Brain pericyte (primary cell): ENCODE results near the gene ADAMTSL5.

ENCODE experiments used
- DNase-seq: peaks from one replicate; pipeline ENCODE4 v3.0.0-alpha.2; 2012; ENCODE audit warnings: low read depth, low spot score

The ADAMTSL5 gene

GRCh38 chr19:1467215-1467489 lies 45.7 kb downstream of the ADAMTSL5 start:
- no peak for DNase-seq

GRCh38 chr19:1466461-1467214 lies 46.2 kb downstream of the ADAMTSL5 start:
- no peak for DNase-seq

GRCh38 chr19:1466018-1466460 lies 46.8 kb downstream of the ADAMTSL5 start:
- DNase-seq: no peak

GRCh38 chr19:1465191-1466016 lies 47.4 kb downstream of the ADAMTSL5 start:
- DNase-seq: no peak

GRCh38 chr19:1461862-1462261 lies 51.0 kb downstream of the ADAMTSL5 start:
- DNase-seq: no peak

GRCh38 chr19:1460033-1460995 lies 52.5 kb downstream of the ADAMTSL5 start:
- DNase-seq: no peak

GRCh38 chr19:1459479-1459878 lies 53.3 kb downstream of the ADAMTSL5 start:
- no peak for DNase-seq

- DNase-seq: no peak
Measured at GRCh38 chr19:1457892-1458291, 54.9 kb downstream of the ADAMTSL5 start.

GRCh38 chr19:1457031-1457739 lies 55.6 kb downstream of the ADAMTSL5 start:
- DNase-seq: no peak

- DNase-seq: no peak
Measured at GRCh38 chr19:1456121-1456900, 56.5 kb downstream of the ADAMTSL5 start.

GRCh38 chr19:1455336-1456120 lies 57.3 kb downstream of the ADAMTSL5 start:
- DNase-seq: no peak
